GM18909 (cell line): Measurements from ENCODE around the gene KDM1A.

Experiments
- ATAC-seq: cut with Tn5 transposase; IDR thresholded peaks from one replicate; pipeline ENCODE4 v1.9.1; 2021; ENCODE audit warnings: mild to moderate bottlenecking; ENCODE audit not compliant: unreplicated experiment, poor library complexity

Gene KDM1A

DNA sequence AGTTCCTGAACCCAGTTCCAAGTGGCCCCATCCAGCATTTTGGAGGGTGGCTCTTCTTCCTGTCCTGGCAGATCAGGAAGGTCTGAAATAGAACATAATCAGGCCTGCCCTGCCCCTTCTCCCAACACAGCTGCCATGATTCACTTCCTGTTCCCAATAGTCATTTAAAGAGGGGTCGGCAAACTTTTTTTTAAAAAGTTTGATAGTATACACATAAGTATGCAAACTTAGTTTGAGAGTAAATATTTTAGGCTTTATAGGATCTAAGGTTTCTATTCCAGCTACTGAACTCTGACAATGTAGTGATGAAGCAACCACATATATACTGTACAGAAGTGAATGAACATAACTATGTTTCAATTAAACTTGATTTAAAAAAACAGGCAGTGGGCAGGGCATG, 83.0 kb downstream of the KDM1A start:
- ATAC-seq, result no peak

DNA sequence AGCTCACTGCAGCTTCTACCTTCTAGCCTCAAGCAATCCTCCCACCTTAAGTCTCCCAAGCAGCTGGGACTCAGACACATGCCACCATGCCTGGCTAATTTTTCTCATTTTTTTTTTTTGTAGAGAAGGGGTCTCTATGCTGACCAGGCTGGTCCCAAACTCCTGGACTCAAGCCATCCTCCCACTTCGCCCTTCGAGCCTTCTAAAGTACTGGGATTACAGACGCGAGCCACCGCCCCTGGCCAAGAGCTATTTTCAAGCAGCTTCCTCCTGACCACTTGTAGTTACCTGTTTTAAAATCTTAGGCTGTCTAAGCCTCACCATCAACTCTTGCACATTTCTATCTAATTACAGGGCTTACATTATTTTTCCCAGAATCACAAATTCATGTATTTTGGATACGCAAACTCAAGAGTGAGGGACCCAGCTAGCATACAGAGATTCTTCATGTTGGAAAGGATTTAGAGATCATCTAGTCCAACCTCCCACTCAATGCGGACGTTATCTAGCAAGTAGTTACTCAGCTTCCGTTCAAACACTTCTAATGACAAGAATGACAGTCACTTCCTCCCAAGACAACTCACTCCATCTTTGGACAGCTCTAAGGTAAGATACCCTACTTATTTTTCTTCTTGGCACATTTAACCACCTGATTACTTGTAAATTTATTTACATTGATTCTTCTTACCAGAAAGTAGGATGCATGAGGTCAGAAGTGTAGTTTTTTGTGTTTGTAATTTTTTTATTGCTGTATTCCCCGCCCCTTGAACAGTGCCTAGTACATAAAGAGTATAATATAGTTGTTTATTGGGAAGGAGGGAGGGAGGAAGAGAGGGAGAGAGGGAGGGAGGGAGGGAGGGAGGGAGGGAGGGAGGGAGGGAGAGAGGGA, 84.0 kb downstream of the KDM1A start:
- ATAC-seq, result no peak

GRCh38 chr1:23108918-23109533, 89.8 kb downstream of the KDM1A start:
- ATAC-seq, result no peak

DNA sequence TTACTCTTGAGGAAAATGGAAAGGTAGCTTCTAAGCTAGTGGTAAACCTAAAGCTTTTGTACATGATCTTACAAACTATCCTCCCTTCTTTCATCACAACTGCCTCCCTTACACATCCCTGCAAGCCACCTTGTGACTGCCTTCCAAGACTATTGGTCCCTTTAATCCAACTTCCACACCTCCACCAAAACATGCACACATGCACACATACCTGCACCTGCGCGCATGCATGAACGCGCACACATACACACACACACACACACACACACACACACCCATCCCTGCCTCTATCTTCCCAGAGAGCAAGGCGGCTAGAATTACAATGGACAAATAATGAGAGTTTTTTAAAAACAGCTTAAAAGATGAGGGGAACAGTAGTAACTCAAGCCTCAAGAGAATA, 91.1 kb downstream of the KDM1A start:
- ATAC-seq, result no peak

DNA sequence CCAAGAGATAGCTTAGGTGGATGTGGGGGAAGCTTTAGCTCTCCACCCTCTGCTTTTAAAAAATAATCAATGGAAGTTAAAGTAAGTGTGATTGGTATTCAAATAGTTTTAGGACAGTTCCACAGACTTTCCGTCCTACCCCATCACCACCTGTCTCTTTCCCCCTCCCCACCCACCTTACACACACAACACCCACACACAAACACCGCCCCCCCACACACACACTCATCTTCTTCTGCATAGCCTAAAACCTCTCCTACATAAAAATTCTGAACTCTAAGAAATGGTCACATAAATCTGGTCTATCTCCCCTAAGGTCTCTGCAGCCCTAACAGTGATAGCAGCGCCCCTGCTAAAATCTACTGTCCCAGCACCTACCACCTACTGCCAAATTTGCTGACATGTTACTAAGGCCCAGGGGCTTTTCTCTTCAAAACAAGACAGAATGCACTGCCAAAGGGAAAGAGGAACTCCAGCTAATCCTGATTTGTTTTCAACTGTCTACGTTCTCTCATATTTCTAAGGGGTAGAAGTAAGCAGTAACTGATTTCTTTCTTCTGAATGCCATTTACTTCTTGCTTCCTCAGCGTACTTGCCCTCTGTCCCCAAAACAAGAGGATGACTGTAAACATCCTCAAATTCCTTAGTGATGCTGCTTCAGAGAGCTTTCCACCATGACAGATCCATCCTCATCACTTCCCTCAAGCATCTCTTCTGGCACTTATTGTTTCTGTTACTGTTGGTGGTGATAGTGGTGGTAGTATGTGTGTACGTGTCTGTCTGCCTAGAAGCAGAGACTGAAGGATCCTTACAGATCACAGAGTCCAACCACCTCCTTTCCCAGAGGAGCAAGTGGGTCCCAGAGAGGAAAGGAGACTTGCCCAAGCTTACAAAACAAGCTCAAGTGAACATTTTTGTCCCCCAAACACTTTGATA, 92.6 kb downstream of the KDM1A start:
- no peak for ATAC-seq

GRCh38 chr1:23114424-23115079, 95.3 kb downstream of the KDM1A start:
- ATAC-seq, result no peak

DNA sequence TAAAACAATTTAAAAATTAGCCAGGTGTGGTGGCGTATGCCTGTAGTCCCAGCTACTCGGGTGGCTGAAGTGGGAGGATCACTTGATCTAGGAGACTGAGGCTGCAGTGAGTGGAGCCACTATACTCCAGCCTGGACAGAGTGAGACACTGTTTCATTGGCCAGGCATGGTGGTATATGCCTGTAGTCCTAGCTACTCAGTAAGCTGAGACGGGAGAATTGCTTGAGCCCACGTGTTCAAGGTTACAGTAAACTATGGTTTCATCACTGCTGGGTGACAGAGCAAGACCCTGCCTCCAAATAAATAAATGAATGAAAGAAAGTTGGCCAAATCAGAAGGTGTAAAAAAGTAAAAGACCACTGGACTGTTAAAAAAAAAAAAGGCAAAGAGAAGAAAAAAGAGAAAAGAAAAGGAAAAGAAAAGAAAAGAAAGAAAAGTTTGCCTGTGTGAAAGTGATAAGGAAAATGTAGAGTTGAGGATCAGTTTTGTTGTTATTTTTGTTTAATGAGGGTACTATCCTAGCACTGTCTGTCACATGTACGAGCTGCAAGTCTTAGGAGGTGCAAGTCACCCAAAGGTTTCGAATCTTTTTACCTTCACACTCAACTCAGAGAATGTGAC, 97.1 kb downstream of the KDM1A start:
- no peak for ATAC-seq

- no peak for ATAC-seq
Observed at GRCh38 chr1:23116921-23117699, 97.8 kb downstream of the KDM1A start.

- ATAC-seq, result no peak
Observed at GRCh38 chr1:23118407-23118806, 99.1 kb downstream of the KDM1A start.

- ATAC-seq, result no peak
Observed at GRCh38 chr1:23118957-23119792, 99.9 kb downstream of the KDM1A start.

DNA sequence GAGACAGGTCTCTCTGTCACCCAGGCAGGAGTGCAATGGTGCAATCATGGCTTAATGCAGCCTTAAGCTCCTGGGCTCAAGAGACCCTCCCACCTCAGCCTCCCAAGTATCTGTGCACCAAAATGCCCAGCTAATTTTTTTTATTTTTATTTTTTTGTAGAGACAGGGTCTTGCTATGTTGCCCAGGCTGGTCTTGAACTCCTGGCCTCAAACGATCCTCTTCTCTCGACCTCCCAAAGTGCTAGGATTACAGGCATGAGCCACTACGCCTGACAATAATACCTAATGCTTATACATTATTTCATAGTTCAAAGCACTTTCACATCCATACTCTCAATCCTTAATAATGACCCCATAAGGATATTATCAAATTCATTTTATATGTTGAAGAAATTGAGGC, 101.1 kb downstream of the KDM1A start:
- ATAC-seq, result no peak

DNA sequence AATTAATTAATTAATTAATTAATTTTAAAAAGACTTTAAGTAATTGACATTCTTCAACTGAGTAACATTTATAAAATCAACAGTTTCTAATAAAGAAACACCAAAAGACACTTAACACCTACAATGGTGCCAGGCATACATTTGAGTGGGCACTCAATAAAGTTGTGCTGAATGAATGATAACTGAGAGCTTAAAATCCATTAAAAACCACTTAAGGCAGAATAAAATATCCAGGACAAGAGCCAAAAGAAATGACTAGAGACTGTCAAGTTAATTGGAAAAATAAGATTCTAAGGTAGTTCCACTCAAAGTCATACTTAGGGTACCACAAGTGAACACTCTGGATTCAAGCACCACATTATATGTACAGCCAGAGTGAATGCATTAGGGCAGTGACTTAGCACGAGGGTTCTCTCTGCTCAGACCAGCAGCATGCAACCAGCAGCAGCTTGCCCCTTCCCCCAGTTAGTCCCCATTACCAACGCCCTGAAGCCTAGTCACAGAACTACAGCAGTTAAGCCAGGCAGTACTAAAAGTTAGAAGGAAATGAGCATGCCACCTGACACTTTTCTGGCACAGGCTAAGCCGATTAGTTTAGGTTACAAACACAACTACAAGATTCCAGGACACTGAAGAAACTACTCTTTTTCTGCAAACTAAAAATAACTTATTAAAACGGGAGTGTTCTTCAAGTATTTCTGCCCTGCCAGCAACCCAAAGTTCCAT, 102.9 kb downstream of the KDM1A start:
- ATAC-seq, result no peak

DNA sequence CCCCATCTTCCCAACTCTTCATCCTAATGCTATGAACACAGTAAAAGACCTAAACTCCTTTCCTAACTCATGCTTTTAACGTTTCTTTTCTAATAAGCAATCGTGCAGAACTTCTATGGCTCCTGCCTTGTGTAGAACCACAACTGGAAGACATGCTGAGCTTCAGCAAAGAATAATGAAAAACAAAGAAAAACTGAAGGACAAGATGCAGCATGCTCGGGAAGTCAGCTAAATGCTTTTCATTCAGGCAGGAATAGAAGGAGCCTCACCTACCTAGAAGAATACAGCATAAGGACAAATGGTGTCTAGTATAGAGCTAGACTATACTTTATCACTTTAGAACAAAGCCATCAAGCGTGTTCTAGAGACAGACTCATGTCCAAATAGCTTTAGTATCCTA, 103.5 kb downstream of the KDM1A start:
- ATAC-seq, result no peak

- no peak for ATAC-seq
Observed at GRCh38 chr1:23123528-23123927, 104.3 kb downstream of the KDM1A start.

- no peak for ATAC-seq
Observed at GRCh38 chr1:23124259-23125026, 105.2 kb downstream of the KDM1A start.

- ATAC-seq, result no peak
Observed at GRCh38 chr1:23125489-23125888, 106.2 kb downstream of the KDM1A start.

DNA sequence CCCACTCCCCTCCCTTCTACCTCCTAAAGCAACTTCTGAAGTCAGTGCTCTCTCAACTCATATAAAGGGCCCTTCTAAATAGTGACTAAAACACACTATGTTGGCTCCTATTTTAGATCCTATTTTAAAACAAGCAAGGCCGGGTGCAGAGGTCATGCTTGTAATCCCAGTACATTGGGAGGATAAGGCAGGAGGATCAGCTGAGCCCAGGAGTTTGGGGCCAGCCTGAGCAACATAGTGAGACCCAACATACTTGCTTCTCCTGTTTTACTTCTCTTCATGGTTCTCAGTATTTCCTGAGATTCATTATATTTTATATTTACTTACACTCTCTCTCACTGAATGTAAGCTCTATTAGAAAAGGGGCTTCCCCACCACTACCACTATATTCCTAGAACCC, 106.9 kb downstream of the KDM1A start:
- no peak for ATAC-seq
